HG02642 (cell line): ENCODE results near the gene ST6GALNAC3.
A peak's percentile ranks its signal among the peaks of the same experiment; 100 is the strongest.
"Not testable (repeated sequence)": the region's sequence is repeated elsewhere in the genome, so short reads cannot be mapped to it uniquely, and the experiment has no call there.

Experiments
- ATAC-seq: cut with Tn5 transposase; IDR thresholded peaks from one replicate; pipeline ENCODE4 v1.9.1; 2021; ENCODE audit warnings: mild to moderate bottlenecking; ENCODE audit not compliant: unreplicated experiment, poor library complexity

ST6GALNAC3 gene

DNA sequence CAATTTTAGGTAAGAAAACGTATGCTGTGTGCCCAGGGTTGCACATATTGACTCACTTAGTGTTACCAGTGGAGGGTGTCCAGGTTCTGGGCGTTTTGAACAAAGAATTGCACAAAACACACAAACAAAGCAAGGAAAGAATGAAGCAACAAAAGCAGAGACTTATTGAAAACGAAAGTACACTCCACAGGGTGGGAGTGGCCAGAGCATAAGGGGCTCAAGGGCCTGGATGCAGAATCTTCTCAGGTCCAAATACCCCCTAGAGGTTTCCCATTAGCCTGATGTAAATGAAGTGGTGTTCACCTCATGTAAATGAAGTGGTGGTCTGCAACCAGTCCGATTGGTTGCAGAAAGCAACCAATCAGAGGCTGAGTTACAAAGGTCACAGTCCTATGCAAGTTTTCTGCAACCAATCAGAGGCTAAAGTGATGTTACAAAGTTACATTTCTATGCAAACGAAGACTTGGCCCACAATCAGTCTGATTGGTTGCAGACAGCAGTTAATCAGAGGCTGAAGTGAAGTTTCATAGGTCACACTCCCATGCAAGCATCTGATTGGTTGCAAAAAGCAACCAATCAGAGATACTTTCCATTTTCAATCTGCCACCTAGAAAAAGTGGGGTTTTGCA, 228.3 kb downstream of the ST6GALNAC3 start:
- no peak for ATAC-seq

DNA sequence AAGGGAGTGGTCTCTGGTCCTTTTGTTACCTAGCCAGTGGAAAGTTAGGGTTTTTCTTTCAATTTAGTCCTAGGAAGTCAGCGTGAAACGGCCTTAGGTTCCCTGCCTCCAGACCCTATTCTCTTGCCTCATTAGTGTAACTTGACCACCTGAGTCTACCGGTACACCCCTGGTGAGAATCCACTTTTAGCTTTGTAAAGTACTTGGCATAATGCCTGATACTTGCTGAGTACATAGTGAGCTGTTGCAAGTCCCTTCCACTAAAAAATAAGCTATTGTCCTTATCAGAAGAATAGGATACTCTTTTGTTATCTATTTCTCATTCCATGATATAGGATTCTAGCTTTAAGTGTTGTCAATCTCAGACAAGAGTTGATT, 228.8 kb downstream of the ST6GALNAC3 start:
- no peak for ATAC-seq

DNA sequence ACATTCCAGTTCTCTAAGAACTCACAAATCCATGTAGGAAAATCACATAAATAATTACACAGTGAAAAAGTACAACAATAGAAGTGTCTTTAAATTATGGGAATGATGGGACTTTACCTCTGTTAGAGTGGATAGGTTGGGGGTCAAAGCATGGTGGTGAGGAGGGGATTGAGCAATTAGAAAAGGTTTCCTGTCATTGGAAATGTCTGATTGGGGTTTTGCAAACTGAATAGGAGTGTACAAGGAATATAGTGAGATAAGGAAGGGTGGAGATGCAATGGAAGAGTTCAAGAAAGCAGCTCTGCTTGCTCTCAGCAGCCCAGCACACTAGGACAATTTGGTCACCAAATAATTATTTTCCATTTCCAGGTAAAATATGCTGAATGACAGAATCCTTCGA, 238.8 kb downstream of the ST6GALNAC3 start:
- ATAC-seq, result no peak

DNA sequence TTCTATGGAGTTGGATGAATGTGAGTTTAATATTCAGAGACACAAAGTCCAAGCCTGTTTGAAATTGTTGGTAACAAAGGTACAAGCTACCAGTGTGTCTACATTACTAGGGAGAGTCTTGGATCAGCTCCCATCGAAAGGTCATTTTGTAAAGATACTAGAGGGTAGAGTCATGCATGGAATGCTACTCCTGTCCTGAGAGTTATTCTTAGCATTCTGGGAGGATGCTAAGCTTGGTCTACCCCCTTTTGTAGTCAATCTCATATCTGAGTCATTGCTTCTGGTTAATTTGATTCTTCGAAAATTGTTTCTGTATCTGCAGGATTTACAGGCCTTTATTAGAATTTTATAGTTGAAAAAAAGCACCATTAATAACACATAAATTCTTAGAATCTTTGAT, 240.2 kb downstream of the ST6GALNAC3 start:
- no peak for ATAC-seq

DNA sequence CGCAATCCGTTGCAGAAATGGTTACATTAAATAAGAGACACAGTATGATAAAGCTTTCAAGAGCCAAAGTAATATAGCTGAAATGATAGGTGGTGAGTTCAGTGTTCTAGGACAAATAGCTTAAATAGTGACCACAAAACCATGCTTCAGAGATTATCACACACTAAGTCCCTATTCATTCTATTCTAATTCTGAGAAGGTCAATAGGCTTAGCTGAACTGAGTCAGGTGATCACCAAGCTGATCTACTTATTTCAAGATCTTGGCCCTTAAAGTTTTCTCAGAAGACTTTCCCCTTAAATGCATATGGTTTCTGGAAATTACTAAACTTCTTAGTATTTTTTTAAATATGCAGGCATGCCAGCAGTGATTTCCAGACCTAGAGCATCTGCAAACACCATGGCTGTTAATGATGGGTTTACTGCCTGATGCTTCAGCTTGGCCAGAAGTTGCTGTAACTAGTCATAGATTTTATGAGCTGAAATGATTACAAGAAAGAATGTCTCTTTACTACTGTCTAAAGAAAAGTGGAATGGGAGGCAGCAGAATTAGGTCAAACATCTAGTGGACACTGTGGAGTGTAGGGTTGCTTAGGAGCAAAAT, 242.9 kb downstream of the ST6GALNAC3 start:
- ATAC-seq, result no peak

DNA sequence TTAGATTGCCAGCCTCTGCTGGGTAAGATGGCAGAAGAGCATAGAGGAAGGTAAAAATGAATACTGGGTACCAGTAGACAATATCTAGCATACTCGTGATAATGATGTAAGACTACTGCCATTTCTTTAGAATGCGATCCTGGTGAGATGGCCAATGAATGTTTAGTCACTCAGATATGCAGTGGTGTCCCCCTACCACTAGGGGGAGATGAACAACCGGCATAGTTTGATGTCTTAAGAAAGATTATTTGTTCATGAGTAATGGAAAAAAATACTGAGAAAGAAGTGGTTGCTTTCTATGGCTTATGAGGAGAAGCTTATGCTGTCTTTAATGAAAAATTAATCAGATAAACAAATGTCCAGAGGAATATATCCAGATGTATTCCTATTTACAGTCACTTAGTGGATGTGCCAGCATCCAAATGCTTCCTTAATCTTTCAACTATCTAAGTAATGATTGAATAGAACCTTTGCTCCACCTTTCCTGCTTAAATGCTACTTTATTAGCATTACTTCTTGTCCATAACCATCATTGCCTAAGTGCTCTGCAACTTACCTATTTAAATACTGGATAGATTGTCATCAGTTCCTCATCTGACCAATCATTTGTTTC, 256.6 kb downstream of the ST6GALNAC3 start:
- ATAC-seq, result peak; percentile 91

DNA sequence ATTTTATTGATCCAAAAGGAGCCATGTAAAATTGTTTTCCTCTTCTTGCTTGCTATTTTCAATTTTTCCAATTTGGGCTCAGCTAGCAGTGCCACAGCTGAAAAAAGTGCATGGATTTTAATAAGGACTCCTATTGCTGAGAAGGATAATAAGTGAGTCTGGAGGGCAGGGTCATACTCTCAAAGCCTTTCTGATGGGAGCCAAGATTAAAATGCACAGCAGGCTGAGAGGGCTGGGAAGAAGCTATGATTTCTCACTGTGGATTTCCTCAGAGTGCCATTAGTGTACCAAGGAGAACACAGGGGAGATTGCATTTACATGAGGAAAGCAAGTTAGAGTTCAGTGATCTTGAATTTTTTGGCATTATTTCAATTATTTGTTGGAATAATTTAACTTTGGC, 261.3 kb downstream of the ST6GALNAC3 start:
- ATAC-seq, result no peak

DNA sequence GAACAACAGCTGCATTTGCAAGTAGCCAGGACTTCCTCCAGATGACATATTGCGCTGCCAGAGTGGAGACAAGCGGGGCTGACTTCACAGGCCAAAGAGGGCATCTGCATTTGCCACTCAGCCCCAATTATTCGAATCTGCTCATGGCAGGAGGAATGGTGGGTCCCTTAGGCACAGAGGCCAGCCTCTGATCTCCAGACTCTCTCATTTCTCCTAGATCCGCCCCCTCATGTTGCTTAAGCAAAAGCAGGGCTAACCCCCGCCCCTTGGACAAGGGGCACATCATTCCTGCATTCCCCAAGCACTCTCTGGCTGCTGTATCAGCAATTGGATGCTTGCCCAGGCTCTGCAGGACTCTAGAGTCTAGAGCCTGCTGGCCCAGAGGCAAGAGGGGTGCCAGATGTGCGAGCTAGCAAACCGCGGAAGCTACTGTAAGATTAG, 262.4 kb downstream of the ST6GALNAC3 start:
- no peak for ATAC-seq

DNA sequence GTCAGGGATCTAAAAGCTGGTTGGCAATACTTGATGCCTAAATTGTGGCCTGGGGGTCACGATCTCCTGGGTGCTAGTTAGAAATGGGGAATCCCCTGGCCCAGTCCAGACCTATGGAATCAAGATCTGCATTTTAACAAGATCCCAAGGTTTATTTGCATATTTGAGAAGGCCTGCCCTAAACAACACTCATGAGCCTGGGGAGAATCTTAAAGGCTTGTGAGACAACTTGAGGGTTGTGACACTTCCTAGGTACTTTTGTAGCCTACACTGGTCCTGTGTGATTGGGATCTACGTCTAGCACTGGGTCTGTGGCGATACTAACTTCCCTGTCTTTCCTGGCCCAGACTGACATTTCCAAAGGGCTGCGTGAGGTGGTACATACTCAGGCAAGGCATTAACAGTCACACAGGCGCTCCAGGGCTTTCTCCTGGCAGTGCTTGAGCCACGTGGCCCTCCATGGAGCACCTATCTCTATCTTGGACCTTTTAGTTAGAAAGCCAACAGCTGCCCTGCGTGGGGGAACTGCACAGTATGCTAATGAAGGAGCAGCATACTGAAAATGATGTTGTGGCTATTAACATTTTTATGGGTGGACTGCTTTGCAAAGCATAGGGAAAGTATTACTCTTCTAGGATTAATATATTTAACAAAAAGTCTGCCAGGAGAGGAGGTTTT, 263.1 kb downstream of the ST6GALNAC3 start:
- ATAC-seq, result no peak

DNA sequence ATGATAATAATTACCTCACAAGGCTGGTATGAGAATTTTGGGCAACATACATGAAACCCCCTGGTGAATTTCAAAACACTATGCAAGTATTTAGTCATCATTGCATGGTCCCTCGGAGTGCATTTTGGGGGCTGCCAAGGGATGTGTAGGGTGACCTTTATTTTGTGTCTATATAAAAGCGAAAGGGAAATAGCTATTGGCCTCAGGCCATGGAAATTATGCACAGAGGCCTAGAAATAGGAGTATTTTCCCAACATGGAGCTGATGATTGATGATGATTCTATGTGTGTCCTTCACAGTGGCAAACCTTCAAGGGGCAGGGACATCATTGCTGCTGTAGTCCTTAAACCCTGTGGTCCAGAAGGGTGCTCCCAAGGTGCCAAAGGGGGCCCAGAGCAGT, 265.5 kb downstream of the ST6GALNAC3 start:
- ATAC-seq, result no peak

DNA sequence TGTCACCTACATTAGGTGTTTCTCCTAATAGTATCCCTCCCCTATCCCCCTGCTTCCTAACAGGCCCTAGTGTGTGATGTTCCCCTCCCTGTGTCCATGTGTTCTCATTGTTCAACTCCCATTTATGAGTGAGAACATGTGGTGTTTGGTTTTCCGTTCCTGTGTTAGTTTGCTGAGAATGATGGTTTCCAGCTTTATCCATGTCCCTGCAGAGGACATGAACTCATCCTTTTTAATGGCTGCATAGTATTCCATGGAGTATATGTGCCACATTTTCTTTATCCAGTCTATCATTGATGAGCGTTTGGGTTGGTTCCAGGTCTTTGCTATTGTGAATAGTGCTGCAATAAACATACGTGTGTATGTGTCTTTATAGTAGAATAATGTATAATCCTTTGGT, 267.3 kb downstream of the ST6GALNAC3 start:
- not testable (repeated sequence) for ATAC-seq

DNA sequence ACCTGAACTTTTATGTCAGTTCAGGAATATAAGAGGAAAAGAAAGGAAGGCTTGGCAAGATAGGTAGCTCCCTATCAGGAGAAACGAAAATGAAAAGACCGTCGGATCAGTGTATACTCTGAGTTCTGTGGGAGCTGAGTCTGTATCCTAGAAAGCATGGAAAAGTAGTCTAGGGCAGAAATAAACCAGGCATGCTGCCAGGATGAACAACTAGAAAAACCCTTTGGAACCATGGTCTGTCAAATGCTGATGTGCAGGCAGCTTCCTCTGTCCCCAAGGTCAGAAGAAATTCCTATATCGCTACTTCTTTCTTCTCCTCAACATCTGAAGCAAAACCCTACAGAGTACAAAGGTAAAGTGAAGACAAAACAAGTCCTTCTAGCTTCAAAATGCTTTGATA, 268.8 kb downstream of the ST6GALNAC3 start:
- ATAC-seq, result no peak

DNA sequence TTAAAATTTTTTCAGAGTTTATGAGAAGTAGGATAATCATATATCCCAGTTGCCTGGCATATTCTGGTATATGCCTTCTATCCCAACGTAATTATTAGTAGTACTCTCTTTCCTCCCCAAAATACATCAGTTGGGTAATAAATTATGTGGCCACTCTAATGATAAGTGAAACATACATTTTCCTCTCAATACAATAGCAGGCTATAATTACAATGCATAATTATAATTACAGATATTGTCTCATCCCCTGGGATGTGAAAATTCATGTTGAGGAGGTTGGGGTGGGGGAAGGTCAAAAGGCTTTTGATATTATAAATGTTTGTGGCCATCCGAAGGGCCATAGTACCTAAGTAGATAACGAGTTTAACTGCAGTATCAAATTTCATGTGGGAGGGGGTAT, 277.1 kb downstream of the ST6GALNAC3 start:
- ATAC-seq, result no peak

DNA sequence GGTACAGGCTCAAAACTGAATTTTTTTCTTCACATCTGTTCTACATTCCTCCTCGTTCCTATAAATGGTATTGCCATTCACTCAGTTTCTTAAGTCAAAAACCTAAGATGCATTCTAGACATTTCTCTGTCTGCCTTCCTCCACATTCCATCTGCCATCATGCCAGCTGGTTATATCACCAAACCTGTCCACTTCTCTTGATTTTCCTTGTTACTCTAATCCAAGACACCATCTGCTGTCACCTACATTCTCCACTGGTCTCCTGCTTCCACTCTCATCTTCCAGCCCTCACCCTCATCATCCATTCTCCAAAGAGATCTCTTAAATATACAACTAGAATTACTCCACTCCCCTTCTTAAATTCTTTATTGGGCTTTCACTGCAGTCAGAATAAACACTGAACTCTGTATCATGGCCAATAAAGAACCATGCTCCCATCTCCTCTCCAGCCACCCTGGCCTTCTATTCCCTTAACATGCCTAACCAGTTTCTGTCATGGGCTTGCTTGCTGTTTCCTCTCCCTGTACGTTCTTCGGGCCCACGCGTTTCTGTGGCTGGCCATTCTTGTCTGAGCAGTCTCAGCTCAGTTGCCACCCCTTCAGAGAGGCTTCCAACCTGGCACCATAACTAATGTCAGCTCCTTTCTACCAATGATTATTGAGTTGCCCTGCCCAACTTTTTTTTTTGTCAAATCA, 278.3 kb downstream of the ST6GALNAC3 start:
- ATAC-seq, result no peak

DNA sequence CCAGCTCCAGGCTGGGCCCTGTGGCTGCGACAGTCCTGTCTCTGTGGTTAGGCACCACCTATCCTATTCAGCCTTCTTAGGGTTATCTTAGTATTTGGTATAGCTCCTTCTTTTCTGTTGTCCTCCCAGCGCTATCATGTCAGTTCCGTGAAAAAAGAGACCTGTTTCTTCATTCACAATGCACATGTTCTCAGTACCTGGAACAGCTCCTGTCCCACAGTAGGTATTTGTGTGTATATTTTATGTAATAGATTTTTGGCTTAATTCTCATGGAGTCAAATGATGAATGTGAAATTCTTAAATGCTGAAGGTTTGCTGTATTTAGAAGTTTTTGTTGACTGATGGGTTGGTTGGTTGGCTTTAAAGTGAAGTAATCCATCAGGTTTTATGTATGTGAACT, 279.7 kb downstream of the ST6GALNAC3 start:
- no peak for ATAC-seq

DNA sequence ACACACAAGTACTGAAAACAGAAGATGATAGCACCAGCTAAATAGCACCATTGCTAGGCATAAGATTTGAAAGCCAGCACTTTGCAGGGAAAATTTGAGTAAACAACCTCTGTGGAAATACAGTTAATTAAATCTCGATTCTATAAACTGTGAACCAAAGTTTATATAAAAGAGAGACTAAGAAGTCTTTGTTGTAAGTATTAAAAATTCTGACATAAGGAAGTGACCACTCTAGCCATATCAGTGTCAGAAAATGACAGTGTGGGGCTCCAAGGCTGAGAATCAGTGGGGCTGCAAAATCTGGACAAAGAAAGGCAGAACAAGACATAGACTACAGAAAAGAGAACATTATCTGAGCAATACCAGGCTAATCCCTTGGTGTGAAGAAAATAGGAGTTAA, 292.2 kb downstream of the ST6GALNAC3 start:
- ATAC-seq, result no peak

DNA sequence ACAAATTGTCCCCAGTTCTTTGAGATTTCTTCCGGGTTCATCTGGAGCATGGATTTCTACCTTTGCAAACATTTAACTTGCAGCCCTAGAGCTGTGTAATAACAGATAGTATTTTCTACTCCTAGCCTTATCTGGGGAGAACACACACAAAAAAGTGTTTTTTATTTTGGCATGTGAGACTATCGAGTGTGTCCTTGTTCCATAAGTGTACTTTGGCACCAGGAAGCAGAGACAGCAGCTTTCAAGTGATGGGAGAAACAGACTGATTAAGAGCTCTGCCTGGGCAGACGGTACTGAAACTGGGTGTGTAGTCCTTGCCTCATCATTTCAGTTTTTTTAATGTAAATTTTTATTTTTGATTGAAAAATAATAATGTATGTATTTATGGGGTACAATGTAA, 297.4 kb downstream of the ST6GALNAC3 start:
- ATAC-seq, result no peak

DNA sequence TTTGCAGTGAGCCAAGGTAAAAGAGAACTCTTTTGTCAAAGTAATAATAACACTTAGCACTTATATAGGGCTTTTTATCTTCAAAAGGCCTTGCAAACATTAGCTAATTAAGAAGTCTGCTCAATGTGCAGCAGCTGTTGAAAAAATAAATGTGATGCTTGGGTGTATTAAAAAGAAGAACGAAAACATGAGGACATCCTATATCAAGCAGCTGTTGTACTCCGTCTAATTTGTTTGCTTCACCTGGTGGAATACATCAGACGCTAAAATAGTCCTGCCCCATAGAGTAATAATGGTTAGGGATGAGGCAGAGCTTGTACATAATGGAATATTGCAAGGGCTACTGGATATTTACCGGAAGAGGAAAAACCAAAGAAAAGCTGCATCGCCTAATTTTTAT, 299.5 kb downstream of the ST6GALNAC3 start:
- ATAC-seq, result no peak

DNA sequence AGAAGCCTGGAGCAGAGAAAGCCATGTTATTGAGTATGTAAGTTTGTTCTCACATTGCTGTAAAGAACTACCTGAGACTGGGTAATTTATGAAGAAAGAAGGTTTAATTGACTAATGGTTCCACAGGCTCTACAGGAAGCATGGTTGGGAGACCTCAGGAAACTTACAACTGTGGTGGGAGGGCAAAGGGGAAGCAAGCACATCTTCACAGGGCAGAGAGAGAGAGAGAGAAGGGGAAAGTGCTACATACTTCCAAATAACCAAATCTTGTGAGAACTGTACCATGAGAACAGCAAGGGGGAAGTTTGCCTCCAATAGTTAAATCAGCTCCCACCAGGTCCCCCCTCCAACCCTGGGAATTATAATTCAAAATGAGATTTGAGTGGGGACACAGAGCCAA, 302.7 kb downstream of the ST6GALNAC3 start:
- no peak for ATAC-seq

DNA sequence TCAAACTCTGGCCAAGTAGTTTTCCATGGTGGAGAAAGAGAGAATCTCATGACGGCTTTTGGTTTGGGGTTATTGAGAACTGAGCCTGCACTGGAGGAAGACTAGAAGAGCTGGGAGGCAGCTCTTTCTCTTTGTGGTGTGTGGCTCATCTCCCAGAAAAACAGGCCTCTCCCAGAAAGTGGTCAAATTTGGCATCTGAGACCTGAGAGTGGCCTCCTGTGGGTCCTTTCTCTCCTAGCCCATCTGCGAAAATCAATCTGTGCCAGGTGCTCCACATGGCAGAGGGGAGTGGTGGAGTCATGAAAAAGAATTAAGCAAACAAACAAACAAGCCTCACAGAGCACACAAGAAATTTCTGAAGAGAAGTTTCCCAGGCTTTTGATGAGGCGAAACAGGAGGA, 305.0 kb downstream of the ST6GALNAC3 start:
- ATAC-seq, result no peak
